ENCODE measurements around the gene NPR1. TPM values are rescaled to one million over a fixed set of nuclear protein-coding genes. Genes with fewer than 3 reads are reported as not detected.

Gene NPR1
- total and polyA plus RNA-seq, 2 of the 13 experiments (the other 11 are each of a cell fraction or from before 2014, with no cell fraction given) = not detected

GRCh38 chr1:153670859-153671627 lies 7.4 kb upstream of the NPR1 start, which contains the start of gene ILF2 (continued):
- TF ChIP-seq ZNF574 (CRISPR knock-in tag; IDR thresholded peaks at IDR 0.05) = peak; percentile 26; the same call in 1 of the 2 replicates
- TF ChIP-seq MEF2D (CRISPR knock-in tag; IDR thresholded peaks at IDR 0.05) = peak; percentile 78
- TF ChIP-seq SKI (IDR thresholded peaks at IDR 0.05; ENCODE audit: partially characterized antibody) = peak; percentile 31
- TF ChIP-seq AHDC1 (CRISPR knock-in tag; IDR thresholded peaks at IDR 0.05; ENCODE audit: borderline replicate concordance) = no peak; the same call in 1 of the 2 replicates
- TF ChIP-seq, protein P1, sequence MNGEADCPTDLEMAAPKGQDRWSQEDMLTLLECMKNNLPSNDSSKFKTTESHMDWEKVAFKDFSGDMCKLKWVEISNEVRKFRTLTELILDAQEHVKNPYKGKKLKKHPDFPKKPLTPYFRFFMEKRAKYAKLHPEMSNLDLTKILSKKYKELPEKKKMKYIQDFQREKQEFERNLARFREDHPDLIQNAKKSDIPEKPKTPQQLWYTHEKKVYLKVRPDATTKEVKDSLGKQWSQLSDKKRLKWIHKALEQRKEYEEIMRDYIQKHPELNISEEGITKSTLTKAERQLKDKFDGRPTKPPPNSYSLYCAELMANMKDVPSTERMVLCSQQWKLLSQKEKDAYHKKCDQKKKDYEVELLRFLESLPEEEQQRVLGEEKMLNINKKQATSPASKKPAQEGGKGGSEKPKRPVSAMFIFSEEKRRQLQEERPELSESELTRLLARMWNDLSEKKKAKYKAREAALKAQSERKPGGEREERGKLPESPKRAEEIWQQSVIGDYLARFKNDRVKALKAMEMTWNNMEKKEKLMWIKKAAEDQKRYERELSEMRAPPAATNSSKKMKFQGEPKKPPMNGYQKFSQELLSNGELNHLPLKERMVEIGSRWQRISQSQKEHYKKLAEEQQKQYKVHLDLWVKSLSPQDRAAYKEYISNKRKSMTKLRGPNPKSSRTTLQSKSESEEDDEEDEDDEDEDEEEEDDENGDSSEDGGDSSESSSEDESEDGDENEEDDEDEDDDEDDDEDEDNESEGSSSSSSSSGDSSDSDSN (CRISPR knock-in tag; IDR thresholded peaks at IDR 0.05) = no peak
- no peak for TF ChIP-seq MTERF4 (CRISPR knock-in tag; IDR thresholded peaks at IDR 0.05)
- TF ChIP-seq ZNF264 (CRISPR knock-in tag; IDR thresholded peaks at IDR 0.05) = peak; percentile 56
- peak; percentile 74; the same call in 1 of the 2 replicates for TF ChIP-seq ZNF597 (CRISPR knock-in tag; IDR thresholded peaks at IDR 0.05)
- TF ChIP-seq, protein P2, sequence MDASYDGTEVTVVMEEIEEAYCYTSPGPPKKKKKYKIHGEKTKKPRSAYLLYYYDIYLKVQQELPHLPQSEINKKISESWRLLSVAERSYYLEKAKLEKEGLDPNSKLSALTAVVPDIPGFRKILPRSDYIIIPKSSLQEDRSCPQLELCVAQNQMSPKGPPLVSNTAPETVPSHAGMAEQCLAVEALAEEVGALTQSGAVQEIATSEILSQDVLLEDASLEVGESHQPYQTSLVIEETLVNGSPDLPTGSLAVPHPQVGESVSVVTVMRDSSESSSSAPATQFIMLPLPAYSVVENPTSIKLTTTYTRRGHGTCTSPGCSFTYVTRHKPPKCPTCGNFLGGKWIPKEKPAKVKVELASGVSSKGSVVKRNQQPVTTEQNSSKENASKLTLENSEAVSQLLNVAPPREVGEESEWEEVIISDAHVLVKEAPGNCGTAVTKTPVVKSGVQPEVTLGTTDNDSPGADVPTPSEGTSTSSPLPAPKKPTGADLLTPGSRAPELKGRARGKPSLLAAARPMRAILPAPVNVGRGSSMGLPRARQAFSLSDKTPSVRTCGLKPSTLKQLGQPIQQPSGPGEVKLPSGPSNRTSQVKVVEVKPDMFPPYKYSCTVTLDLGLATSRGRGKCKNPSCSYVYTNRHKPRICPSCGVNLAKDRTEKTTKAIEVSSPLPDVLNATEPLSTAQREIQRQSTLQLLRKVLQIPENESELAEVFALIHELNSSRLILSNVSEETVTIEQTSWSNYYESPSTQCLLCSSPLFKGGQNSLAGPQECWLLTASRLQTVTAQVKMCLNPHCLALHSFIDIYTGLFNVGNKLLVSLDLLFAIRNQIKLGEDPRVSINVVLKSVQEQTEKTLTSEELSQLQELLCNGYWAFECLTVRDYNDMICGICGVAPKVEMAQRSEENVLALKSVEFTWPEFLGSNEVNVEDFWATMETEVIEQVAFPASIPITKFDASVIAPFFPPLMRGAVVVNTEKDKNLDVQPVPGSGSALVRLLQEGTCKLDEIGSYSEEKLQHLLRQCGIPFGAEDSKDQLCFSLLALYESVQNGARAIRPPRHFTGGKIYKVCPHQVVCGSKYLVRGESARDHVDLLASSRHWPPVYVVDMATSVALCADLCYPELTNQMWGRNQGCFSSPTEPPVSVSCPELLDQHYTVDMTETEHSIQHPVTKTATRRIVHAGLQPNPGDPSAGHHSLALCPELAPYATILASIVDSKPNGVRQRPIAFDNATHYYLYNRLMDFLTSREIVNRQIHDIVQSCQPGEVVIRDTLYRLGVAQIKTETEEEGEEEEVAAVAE (CRISPR knock-in tag; IDR thresholded peaks at IDR 0.05; ENCODE audit: borderline replicate concordance) = peak; percentile 100

Measured in HepG2 (cell line).